ENCODE data around the gene LRCH3.

LRCH3 gene

GRCh38 chr3:197835509-197835908, 44.5 kb downstream of the LRCH3 start:
- H3K27ac ChIP-seq: no peak overlapping the region
- no peaks in the 10 kb centered on the region for H3K27me3 ChIP-seq (ENCODE audit: insufficient read depth, low read depth)
- H3K79me2 ChIP-seq (ENCODE audit: insufficient read depth, low read depth): no peaks in the 10 kb centered on the region
- H2AFZ ChIP-seq (ENCODE audit: low read depth): no peak overlapping the region
- H3K4me1 ChIP-seq (ENCODE audit: low read depth, poor library complexity, severe bottlenecking): peaks cover 7% of the 10 kb centered on the region
- H3K4me2 ChIP-seq: no peak overlapping the region
- TF ChIP-seq CTCF (conservative IDR thresholded peaks at IDR 0.05; ENCODE audit: low read depth, low read length): no peak
- H3K9ac ChIP-seq: no peak overlapping the region
- H3K4me3 ChIP-seq (IDR thresholded peaks at IDR 0.05; ENCODE audit: insufficient read depth, low read depth, low read length): no peak overlapping the region
- peaks cover 7% of the 10 kb centered on the region; the same call in 1 of the 2 replicates for H3K36me3 ChIP-seq (ENCODE audit: insufficient read depth)
- H4K20me1 ChIP-seq (ENCODE audit: insufficient read depth): no peaks in the 10 kb centered on the region

- Histone ChIP-seq H4K20me1 (ENCODE audit: insufficient read depth) (no peaks in the 10 kb centered on the region), H3K4me1 (ENCODE audit: low read depth, poor library complexity, severe bottlenecking) (peaks cover 7% of the 10 kb centered on the region), H3K9ac (no peak overlapping the region), H3K4me2 (no peak overlapping the region), H2AFZ (ENCODE audit: low read depth) (no peak overlapping the region), H3K36me3 (ENCODE audit: insufficient read depth) (peaks cover 7% of the 10 kb centered on the region; the same call in 1 of the 2 replicates), H3K4me3 (IDR thresholded peaks at IDR 0.05; ENCODE audit: insufficient read depth, low read depth, low read length) (no peak overlapping the region), H3K27ac (no peak overlapping the region), H3K27me3 (ENCODE audit: insufficient read depth, low read depth) (no peaks in the 10 kb centered on the region), H3K79me2 (ENCODE audit: insufficient read depth, low read depth) (no peaks in the 10 kb centered on the region)
- no peak for TF ChIP-seq CTCF (conservative IDR thresholded peaks at IDR 0.05; ENCODE audit: low read depth, low read length)
These were observed 45.2 kb downstream of the LRCH3 start for GRCh38 chr3:197836244-197836643.

- Histone ChIP-seq H4K20me1 (ENCODE audit: insufficient read depth) (no peaks in the 10 kb centered on the region), H3K27me3 (ENCODE audit: insufficient read depth, low read depth) (no peaks in the 10 kb centered on the region), H3K9ac (no peak overlapping the region), H3K27ac (no peak overlapping the region), H3K4me3 (IDR thresholded peaks at IDR 0.05; ENCODE audit: insufficient read depth, low read depth, low read length) (no peak overlapping the region), H3K79me2 (ENCODE audit: insufficient read depth, low read depth) (no peaks in the 10 kb centered on the region), H3K4me2 (no peak overlapping the region), H2AFZ (ENCODE audit: low read depth) (no peak overlapping the region), H3K36me3 (ENCODE audit: insufficient read depth) (peaks cover 7% of the 10 kb centered on the region; the same call in 1 of the 2 replicates), H3K4me1 (ENCODE audit: low read depth, poor library complexity, severe bottlenecking) (peaks cover 7% of the 10 kb centered on the region)
- no peak for TF ChIP-seq CTCF (conservative IDR thresholded peaks at IDR 0.05; ENCODE audit: low read depth, low read length)
These were observed 46.2 kb downstream of the LRCH3 start for GRCh38 chr3:197837282-197837681.

GRCh38 chr3:197841789-197842188, 50.7 kb downstream of the LRCH3 start:
- H2AFZ ChIP-seq (ENCODE audit: low read depth): no peak overlapping the region
- no peaks in the 10 kb centered on the region for H3K4me1 ChIP-seq (ENCODE audit: low read depth, poor library complexity, severe bottlenecking)
- H3K36me3 ChIP-seq (ENCODE audit: insufficient read depth): peaks cover 7% of the 10 kb centered on the region; the same call in 1 of the 2 replicates
- no peak overlapping the region for H3K9ac ChIP-seq
- no peaks in the 10 kb centered on the region for H4K20me1 ChIP-seq (ENCODE audit: insufficient read depth)
- TF ChIP-seq CTCF (conservative IDR thresholded peaks at IDR 0.05; ENCODE audit: low read depth, low read length): no peak
- no peak overlapping the region for H3K4me3 ChIP-seq (IDR thresholded peaks at IDR 0.05; ENCODE audit: insufficient read depth, low read depth, low read length)
- H3K79me2 ChIP-seq (ENCODE audit: insufficient read depth, low read depth): no peaks in the 10 kb centered on the region
- H3K4me2 ChIP-seq: no peak overlapping the region
- no peaks in the 10 kb centered on the region for H3K27me3 ChIP-seq (ENCODE audit: insufficient read depth, low read depth)
- H3K27ac ChIP-seq: no peak overlapping the region

All from KMS-11 (cell line).